ENCODE results near the gene CTCF.

The CTCF gene

GRCh38 chr16:67653128-67653788 is 90.9 kb downstream of the CTCF start:
- peak overlapping the region; percentile 58 for H3K4me3 ChIP-seq (ENCODE audit: low read depth, low read length)
- TF ChIP-seq, protein P1, sequence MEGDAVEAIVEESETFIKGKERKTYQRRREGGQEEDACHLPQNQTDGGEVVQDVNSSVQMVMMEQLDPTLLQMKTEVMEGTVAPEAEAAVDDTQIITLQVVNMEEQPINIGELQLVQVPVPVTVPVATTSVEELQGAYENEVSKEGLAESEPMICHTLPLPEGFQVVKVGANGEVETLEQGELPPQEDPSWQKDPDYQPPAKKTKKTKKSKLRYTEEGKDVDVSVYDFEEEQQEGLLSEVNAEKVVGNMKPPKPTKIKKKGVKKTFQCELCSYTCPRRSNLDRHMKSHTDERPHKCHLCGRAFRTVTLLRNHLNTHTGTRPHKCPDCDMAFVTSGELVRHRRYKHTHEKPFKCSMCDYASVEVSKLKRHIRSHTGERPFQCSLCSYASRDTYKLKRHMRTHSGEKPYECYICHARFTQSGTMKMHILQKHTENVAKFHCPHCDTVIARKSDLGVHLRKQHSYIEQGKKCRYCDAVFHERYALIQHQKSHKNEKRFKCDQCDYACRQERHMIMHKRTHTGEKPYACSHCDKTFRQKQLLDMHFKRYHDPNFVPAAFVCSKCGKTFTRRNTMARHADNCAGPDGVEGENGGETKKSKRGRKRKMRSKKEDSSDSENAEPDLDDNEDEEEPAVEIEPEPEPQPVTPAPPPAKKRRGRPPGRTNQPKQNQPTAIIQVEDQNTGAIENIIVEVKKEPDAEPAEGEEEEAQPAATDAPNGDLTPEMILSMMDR (IDR thresholded peaks at IDR 0.05; ENCODE audit: low read depth, low read length): 0 out of 2 replicates have a peak, but pooled peaks have one; percentile 14

- peak overlapping the region; percentile 58 for H3K4me3 ChIP-seq (ENCODE audit: low read depth, low read length)
- TF ChIP-seq, protein P1 (IDR thresholded peaks at IDR 0.05; ENCODE audit: low read depth, low read length): no peak
Observed at GRCh38 chr16:67653789-67654402, 91.6 kb downstream of the CTCF start.

- TF ChIP-seq, protein P1 (IDR thresholded peaks at IDR 0.05; ENCODE audit: low read depth, low read length): no peak
- no peak overlapping the region for H3K4me3 ChIP-seq (ENCODE audit: low read depth, low read length)
Observed at GRCh38 chr16:67654403-67654911, 92.1 kb downstream of the CTCF start.

DNA sequence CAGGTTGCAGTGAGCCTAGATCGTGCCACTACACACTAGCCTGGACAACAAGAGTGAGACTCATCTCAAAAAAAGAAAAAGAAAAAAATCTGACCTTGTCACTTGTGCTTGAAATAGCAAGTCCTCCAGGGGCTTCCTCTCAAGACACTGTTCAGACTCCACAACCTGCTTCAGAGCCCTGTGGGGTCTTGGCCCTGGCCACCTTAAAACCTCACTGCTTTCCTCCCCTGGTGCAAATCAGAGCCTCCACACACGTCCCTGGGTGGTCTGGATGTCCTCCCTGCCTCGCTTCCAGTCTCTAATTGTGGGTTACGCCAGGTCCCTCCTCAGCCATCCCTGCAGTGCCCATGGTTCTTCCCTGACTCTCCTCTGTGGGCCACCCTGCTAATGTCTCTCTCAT is 93.0 kb downstream of the CTCF start:
- H3K4me3 ChIP-seq (ENCODE audit: low read depth, low read length): no peak overlapping the region
- TF ChIP-seq, protein P1 (IDR thresholded peaks at IDR 0.05; ENCODE audit: low read depth, low read length): no peak

GRCh38 chr16:67656344-67657016 is 94.2 kb downstream of the CTCF start:
- TF ChIP-seq, protein P1 (IDR thresholded peaks at IDR 0.05; ENCODE audit: low read depth, low read length): no peak
- H3K4me3 ChIP-seq (ENCODE audit: low read depth, low read length): no peak overlapping the region

DNA sequence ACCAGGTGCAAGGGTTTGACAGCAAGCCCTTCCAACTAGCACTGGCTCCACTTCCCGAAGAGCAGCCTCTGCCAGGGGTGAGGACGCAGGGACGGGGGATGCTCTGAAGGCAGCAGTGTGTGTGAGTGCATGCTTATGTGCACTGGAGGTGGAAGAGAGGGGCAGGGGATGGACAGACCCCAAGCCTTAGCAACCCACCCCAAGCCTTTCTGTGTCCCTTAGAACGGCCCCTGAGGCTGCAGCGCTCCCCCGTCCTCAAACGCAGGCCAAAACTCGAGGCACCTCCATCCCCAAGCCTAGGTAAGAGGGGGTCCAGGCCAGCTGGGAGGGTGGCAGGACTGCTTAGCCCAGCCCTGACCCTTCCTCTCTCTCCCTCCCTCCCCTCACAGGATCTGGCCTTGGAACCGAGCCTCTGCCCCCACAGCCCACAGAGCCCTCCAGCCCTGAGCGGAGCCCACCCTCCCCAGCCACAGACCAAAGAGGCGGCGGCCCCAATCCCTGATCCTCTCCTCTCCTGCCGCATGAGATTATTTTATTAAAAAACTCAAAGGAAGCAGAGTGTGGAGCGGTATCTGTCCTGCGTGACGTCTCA is 94.8 kb downstream of the CTCF start:
- H3K4me3 ChIP-seq (ENCODE audit: low read depth, low read length): no peak overlapping the region
- TF ChIP-seq, protein P1 (IDR thresholded peaks at IDR 0.05; ENCODE audit: low read depth, low read length): no peak

Measured in WI38 (cell line).